ENCODE measurements around the gene SMURF2. TPM values are rescaled to one million over a fixed set of nuclear protein-coding genes. Genes with fewer than 3 reads are reported as not detected.
"Not testable (repeated sequence)": the region's sequence is repeated elsewhere in the genome, so short reads cannot be mapped to it uniquely, and the experiment has no call there.

The SMURF2 gene
- total RNA-seq, 2 experiments from 2014 or later, result 11.5 to 12.1 TPM

DNA sequence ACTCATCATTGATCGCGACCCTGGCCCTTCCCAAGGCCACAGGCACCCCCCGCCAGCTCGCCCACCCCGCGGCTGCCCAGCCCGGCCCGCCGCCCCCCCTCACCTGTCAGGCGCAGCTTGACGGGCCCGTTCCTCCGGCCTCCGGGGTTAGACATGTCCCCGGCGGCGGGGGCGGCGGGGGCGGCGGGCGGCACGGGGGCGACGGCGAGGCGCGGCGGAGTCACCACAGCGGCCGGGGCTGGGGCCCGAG, 456 bp downstream of the SMURF2 start:
- CTCF ChIA-PET, result interaction anchor here (1.4 kb wide), 1 partner anchor 12 kb away, joined by 6 read pairs; no protein-coding TSS in a partner anchor
- intact Hi-C loops (cut with micrococcal nuclease), result loop anchor here (10.0 kb wide), 1 partner anchor 53 kb away; no protein-coding TSS in a partner anchor
- H3K4me3 Mint-ChIP-seq, result peak overlapping the region; percentile 95
- POLR2A ChIA-PET, result interaction anchor here (0.5 to 1.3 kb wide), 7 partner anchors 45 to 163 kb away, joined by 3 to 6 read pairs (median 3); partner anchors contain the start of genes CEP95 and DDX5
- peak overlapping the region; percentile 90 for H3K27ac Mint-ChIP-seq
- no peaks in the 10 kb centered on the region for H3K27me3 Mint-ChIP-seq
- no peak for DNase-seq
- H3K9me3 Mint-ChIP-seq, result no peaks in the 10 kb centered on the region
- H3K36me3 Mint-ChIP-seq, result peaks cover 8% of the 10 kb centered on the region
- peaks cover 35% of the 10 kb centered on the region for H3K4me1 Mint-ChIP-seq (ENCODE audit: low read depth)

DNA sequence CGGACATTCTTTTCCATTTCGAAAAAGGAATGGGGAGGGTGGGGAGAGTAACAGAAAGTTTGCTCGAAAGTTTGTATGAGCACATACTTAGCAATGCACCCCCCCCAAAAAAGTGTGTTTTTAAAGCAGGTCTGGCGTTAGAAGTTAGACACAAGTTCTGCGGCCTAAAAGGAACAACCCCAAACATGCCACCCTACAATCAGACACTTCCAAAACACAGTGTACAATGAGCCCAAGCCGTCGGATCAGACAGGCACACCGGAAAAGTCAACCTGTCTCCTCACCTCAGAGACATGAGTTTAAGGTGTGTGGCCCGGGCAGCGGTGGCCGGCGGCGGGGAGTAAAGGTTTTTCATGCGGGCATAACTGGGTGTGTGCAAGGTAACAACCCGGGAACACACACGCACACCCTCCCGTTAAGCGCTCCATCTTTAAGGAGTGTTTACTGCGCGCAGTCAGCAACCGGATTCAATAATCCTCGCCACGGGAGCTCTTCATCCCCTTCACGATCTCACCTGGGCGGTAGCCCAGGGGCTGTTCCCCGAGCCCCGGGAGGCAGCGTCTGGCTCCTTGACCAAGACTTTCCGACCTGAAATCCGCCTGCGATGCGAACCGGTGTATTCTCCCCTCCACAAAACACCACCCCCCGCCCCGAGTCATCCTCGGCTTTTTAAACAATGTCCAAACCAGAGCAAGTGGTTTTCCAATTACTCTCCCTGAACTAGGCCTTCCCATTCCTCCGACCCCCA, 955 bp downstream of the SMURF2 start:
- not testable (repeated sequence) for H3K9me3 Mint-ChIP-seq, H3K27me3 Mint-ChIP-seq, H3K36me3 Mint-ChIP-seq
- POLR2A ChIA-PET, result interaction anchor here (0.5 to 1.3 kb wide), 6 partner anchors 44 to 155 kb away, joined by 3 to 6 read pairs (median 4); partner anchors contain the start of genes CEP95 and DDX5
- Mint-ChIP-seq H3K4me3 (peak overlapping the region; percentile 95), H3K4me1 (ENCODE audit: low read depth) (peaks cover 35% of the 10 kb centered on the region), H3K27ac (peak overlapping the region; percentile 90)
- DNase-seq, result peak; percentile 59
- intact Hi-C loops (cut with micrococcal nuclease), result loop anchor here (10.0 kb wide), 1 partner anchor 54 kb away; no protein-coding TSS in a partner anchor
- CTCF ChIA-PET, result interaction anchor here (1.4 kb wide), 1 partner anchor 12 kb away, joined by 6 read pairs; no protein-coding TSS in a partner anchor

DNA sequence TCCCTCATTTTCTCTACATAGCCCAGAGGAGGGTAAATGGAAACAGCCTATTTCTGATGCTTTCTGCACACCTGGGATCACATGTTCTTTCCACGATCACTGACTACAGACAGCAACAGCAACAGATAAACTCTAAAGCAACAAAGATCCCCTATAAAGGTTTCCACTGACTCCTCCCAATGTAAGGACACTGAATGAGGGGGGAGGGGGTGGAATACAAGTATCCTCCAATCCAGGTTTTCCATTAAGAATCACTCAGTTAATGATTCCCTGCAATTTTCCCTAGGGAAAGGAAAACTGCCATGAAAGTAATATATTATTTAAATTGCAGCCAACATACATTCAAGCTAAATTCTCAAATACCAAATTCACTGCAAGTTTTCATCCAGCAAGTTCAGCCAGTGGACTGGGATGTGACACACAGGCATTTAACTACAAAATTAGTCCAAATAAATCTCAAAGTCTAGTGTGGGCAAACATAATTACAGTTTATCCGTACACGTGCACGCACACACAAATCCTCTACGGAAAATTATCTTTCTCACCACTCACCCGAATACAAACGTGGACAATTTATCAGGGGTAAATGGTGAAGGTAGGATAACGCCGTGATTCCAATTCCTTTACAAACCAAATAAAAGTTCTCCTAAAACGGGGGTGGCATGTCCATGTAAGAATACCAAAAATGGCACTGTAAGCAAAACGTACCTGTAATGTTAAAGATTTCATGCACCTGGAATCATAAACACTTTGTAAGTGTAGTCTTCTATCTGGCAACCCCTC, 1.7 kb downstream of the SMURF2 start:
- DNase-seq, H3K27me3 Mint-ChIP-seq, CTCF ChIA-PET, H3K9me3 Mint-ChIP-seq, POLR2A ChIA-PET: not testable (repeated sequence)
- intact Hi-C loops (cut with micrococcal nuclease), result loop anchor here (10.0 kb wide), 1 partner anchor 54 kb away; no protein-coding TSS in a partner anchor
- peak overlapping the region; percentile 95 for H3K4me3 Mint-ChIP-seq
- peak overlapping the region; percentile 20 for H3K27ac Mint-ChIP-seq
- H3K4me1 Mint-ChIP-seq (ENCODE audit: low read depth), result peaks cover 37% of the 10 kb centered on the region
- peaks cover 11% of the 10 kb centered on the region for H3K36me3 Mint-ChIP-seq

DNA sequence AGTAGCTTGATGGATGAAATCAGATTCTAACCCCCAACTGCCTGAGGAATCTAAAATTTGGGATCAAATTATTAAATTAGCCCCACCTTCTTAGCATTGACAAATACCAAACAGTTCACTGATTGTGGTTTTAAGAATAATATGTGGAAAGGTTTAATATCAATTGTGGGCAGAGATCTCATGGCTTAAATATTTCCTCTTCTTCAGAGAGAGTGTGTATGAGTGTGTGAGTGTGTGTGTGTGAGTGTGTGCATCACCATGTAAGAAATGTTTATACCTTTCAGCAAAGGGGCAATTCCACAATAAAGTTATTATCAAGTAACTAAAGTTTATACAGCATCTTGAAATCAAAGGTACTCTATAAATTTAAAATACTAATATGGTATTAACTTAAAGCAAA, 3.2 kb downstream of the SMURF2 start:
- no peak for DNase-seq
- H3K9me3 Mint-ChIP-seq, result peaks cover 5% of the 10 kb centered on the region
- H3K27me3 Mint-ChIP-seq, result no peaks in the 10 kb centered on the region
- CTCF ChIA-PET, result interaction anchor here (1.5 kb wide), 1 partner anchor 10 kb away, joined by 9 read pairs; no protein-coding TSS in a partner anchor
- no peak overlapping the region for H3K27ac Mint-ChIP-seq
- no peak overlapping the region for H3K4me3 Mint-ChIP-seq
- POLR2A ChIA-PET, result no interaction called here
- H3K36me3 Mint-ChIP-seq, result peaks cover 11% of the 10 kb centered on the region
- H3K4me1 Mint-ChIP-seq (ENCODE audit: low read depth), result peaks cover 37% of the 10 kb centered on the region
- intact Hi-C loops (cut with micrococcal nuclease), result no loop called here

DNA sequence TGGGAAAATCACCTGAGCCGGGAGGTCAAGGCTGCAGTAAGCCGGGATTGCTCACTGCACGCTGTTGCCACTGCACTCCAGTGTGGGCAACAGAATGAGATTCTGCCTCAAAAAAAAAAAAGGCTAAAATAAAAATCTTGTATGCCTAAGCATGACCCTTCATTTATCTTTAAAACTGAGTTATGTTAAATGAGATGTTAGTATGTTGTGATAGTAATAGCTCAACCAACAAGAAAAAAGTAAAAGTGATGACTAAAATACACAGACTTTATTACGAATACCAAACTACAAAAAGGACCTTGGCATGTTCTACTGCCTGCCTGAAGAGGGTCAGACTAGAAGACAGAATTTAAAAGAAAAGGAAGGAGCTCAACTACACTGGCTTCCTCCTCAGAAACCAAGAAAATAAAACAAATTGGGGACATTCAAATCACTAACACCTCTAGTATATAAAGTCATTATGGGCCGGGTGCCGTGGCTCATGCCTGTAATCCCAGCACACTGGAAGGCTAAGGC, 4.4 kb downstream of the SMURF2 start:
- H3K4me3 Mint-ChIP-seq, result no peak overlapping the region
- H3K27me3 Mint-ChIP-seq, result no peaks in the 10 kb centered on the region
- ChIA-PET POLR2A (interaction anchor here (1.4 kb wide), 1 partner anchor 8 kb away, joined by 3 read pairs; no protein-coding TSS in a partner anchor), CTCF (interaction anchor here (0.6 to 1.5 kb wide), 3 partner anchors 8 to 637 kb away, joined by 3 to 9 read pairs (median 3); partner anchors contain the start of gene ICAM2)
- H3K27ac Mint-ChIP-seq, result no peak overlapping the region
- peaks cover 11% of the 10 kb centered on the region for H3K36me3 Mint-ChIP-seq
- no peak for DNase-seq
- intact Hi-C loops (cut with micrococcal nuclease), result no loop called here
- peaks cover 5% of the 10 kb centered on the region for H3K9me3 Mint-ChIP-seq
- H3K4me1 Mint-ChIP-seq (ENCODE audit: low read depth), result peaks cover 47% of the 10 kb centered on the region

DNA sequence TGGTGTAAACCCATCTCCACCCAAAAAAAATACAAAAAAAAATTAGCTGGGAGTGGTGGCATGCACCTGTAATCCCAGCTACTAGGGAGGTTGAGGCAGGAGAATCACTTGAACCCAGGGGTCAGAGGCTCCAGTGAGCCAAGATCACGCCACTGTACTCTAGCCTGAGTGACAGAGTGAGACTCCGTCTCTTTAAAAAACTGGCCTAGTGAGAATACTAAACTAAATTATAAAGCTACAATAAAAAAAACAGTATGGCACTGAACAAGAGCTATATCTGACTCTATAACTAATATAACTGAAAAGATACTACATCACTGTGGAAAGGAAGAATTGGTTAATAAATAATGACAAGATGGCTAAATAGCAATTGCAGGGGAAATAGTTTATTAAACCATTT, 6.4 kb downstream of the SMURF2 start:
- H3K4me1 Mint-ChIP-seq (ENCODE audit: low read depth), result peaks cover 43% of the 10 kb centered on the region
- intact Hi-C loops (cut with micrococcal nuclease), result no loop called here
- DNase-seq, result no peak
- H3K27ac Mint-ChIP-seq, result no peak overlapping the region
- no peaks in the 10 kb centered on the region for H3K27me3 Mint-ChIP-seq
- no peak overlapping the region for H3K4me3 Mint-ChIP-seq
- peaks cover 5% of the 10 kb centered on the region for H3K9me3 Mint-ChIP-seq
- ChIA-PET POLR2A (no interaction called here), CTCF (interaction anchor here (1.0 to 2.1 kb wide), 2 partner anchors 85 to 236 kb away, joined by 4 to 10 read pairs; no protein-coding TSS in a partner anchor)
- H3K36me3 Mint-ChIP-seq, result peaks cover 5% of the 10 kb centered on the region

DNA sequence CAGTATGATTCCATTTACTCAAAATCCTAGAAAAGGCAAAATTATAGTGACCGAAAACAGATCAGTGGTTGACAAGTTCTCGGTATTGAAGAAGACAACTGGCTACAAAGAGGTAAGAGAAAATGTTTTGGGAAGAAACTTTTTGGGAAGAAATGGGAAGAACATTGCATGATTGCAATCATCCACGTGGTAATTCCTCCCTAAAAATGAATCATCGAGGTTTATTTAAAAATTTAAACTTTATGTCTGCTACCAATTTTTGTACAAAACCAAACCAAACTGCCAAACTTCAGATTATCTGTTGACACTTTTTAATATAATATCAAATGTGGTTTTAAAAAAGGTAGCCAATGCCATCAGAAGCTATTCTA, 8.1 kb downstream of the SMURF2 start:
- H3K4me3 Mint-ChIP-seq, result no peak overlapping the region
- no peak overlapping the region for H3K27ac Mint-ChIP-seq
- intact Hi-C loops (cut with micrococcal nuclease), result no loop called here
- CTCF ChIA-PET, result interaction anchor here (1.2 to 7.6 kb wide), 2 partner anchors 162 to 234 kb away, joined by 3 to 94 read pairs; no protein-coding TSS in a partner anchor
- H3K27me3 Mint-ChIP-seq, result no peaks in the 10 kb centered on the region
- POLR2A ChIA-PET, result no interaction called here
- H3K4me1 Mint-ChIP-seq (ENCODE audit: low read depth), result peaks cover 38% of the 10 kb centered on the region
- no peak for DNase-seq
- peaks cover 5% of the 10 kb centered on the region for H3K36me3 Mint-ChIP-seq
- H3K9me3 Mint-ChIP-seq, result peaks cover 5% of the 10 kb centered on the region

DNA sequence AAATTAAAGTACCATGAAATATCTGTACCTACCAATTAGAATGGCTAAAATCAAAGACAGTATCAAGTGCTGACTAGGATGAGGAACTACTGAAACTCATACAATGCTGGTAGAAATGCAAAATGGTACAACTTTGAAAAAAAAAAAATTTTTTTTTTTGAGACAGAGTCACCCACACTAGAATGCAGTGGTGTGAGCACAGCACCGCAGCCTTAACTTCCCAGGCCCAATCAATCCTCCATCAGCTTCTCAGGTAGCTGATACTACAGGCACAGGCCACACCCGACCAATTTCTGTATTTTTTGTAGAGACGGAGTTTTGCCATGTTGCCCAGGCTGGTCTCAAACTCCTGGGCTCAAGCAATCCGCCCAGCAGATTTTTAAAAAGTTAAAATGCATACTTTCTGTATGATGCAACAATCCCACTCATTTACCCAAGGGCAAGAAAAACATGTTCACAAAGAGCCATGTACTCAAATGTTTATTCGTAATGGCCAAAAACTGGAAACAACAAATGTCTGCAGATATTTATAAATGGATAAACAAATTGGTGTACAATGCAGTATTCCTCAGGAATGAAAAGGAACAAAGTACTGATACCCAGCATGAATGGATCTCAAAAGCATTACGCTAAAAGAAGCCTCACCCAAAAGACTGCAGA, 8.7 kb downstream of the SMURF2 start:
- ChIA-PET CTCF (interaction anchor here (7.6 kb wide), 1 partner anchor 234 kb away, joined by 94 read pairs; no protein-coding TSS in a partner anchor), POLR2A (no interaction called here)
- Mint-ChIP-seq H3K9me3 (peaks cover 5% of the 10 kb centered on the region), H3K27ac (no peak overlapping the region), H3K4me1 (ENCODE audit: low read depth) (peaks cover 40% of the 10 kb centered on the region), H3K27me3 (no peaks in the 10 kb centered on the region), H3K36me3 (peaks cover 5% of the 10 kb centered on the region), H3K4me3 (no peak overlapping the region)
- DNase-seq, result no peak
- intact Hi-C loops (cut with micrococcal nuclease), result no loop called here

DNA sequence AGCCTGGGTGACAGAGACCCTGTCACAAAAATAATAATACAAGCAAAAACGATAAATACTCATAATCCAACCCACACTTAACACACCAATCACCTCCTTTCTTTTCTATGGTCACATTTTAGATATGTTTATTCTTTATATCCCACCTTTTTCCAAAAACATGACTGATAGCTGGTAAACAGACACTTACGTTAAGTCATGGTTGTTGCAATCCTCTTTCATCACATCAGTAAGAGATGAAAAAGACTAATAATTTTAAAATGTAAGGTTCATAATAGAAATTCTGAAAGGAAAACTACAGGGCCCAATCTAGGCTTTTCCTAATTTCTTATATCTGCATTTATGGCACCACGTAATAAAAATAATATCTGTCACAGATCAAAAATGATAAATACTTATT, 10.2 kb downstream of the SMURF2 start:
- ChIA-PET CTCF (interaction anchor here (3.5 to 7.6 kb wide), 2 partner anchors 17 to 232 kb away, joined by 18 to 94 read pairs; no protein-coding TSS in a partner anchor), POLR2A (no interaction called here)
- H3K36me3 Mint-ChIP-seq, result peaks cover 6% of the 10 kb centered on the region
- peaks cover 37% of the 10 kb centered on the region for H3K4me1 Mint-ChIP-seq (ENCODE audit: low read depth)
- no peak for DNase-seq
- peaks cover 5% of the 10 kb centered on the region for H3K9me3 Mint-ChIP-seq
- H3K27me3 Mint-ChIP-seq, result no peaks in the 10 kb centered on the region
- no peak overlapping the region for H3K27ac Mint-ChIP-seq
- intact Hi-C loops (cut with micrococcal nuclease), result no loop called here
- H3K4me3 Mint-ChIP-seq, result no peak overlapping the region

DNA sequence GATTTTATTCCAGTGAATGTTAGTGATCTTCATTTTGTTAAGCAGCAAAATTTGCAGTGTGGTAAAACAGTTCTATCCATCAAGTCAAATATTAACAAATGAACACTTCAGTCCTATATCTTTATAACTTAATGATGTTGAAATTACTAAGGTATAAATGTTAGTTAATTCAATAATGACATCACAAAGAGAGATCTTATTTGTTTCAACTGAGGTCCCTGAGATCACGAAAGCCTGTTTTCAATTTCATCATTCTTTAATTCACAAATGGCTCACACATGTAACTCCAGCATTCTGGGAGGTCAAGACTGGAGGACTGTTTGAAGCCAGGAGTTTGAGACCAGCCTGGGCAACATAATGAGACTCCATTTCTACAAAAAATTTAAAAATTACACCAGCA, 13.9 kb downstream of the SMURF2 start:
- Mint-ChIP-seq H3K27me3 (no peaks in the 10 kb centered on the region), H3K4me1 (ENCODE audit: low read depth) (peaks cover 28% of the 10 kb centered on the region), H3K4me3 (no peak overlapping the region), H3K36me3 (peaks cover 4% of the 10 kb centered on the region), H3K27ac (no peak overlapping the region), H3K9me3 (no peaks in the 10 kb centered on the region)
- DNase-seq, result no peak
- ChIA-PET CTCF (interaction anchor here (1.5 to 7.6 kb wide), 10 partner anchors 28 to 229 kb away, joined by 3 to 94 read pairs (median 10); partner anchors contain the start of gene CEP95), POLR2A (no interaction called here)
- intact Hi-C loops (cut with micrococcal nuclease), result loop anchor here (2.0 to 5.0 kb wide), 4 partner anchors 41 to 326 kb away; partner anchors contain the start of gene POLG2

DNA sequence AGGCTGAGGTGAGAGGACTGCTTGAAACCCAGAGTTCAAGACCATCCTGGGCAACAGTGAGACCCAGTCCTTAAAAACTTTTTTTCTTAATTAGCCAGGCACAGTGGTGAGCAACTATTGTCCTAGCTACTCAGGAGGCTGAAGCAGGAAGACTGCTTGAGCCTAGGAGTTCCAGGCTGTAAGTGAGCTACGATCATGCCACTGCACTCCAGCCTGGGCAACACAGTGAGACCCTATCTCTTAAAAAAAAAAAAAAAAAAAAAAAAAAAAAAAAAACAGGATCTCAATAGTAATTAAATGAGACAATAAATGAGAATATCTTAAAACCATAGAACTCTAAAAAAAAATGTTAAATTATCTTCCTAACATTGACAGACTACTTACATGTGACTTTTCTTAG, 14.3 kb downstream of the SMURF2 start:
- Mint-ChIP-seq H3K9me3 (no peaks in the 10 kb centered on the region), H3K4me3 (no peak overlapping the region), H3K27me3 (no peaks in the 10 kb centered on the region), H3K27ac (no peak overlapping the region), H3K36me3 (peaks cover 4% of the 10 kb centered on the region), H3K4me1 (ENCODE audit: low read depth) (peaks cover 24% of the 10 kb centered on the region)
- intact Hi-C loops (cut with micrococcal nuclease), result loop anchor here (2.0 to 5.0 kb wide), 4 partner anchors 41 to 326 kb away; partner anchors contain the start of gene POLG2
- ChIA-PET POLR2A (no interaction called here), CTCF (interaction anchor here (0.6 to 7.6 kb wide), 10 partner anchors 16 to 228 kb away, joined by 3 to 94 read pairs (median 6); no protein-coding TSS in a partner anchor)
- DNase-seq, result no peak

All from activated CD4-positive, alpha-beta memory T cell treated with anti-CD3 and anti-CD28 coated beads for 36 hours (primary cell).